ENCODE measurements around the gene MYH9. TPM values are rescaled to one million over a fixed set of nuclear protein-coding genes. Genes with fewer than 3 reads are reported as not detected.
"Not testable (repeated sequence)": the region's sequence is repeated elsewhere in the genome, so short reads cannot be mapped to it uniquely, and the experiment has no call there.

MYH9 gene
- total RNA-seq, 1 donor from 2014 or later, result 378 TPM

GRCh38 chr22:36259615-36260300, 128.0 kb downstream of the MYH9 start:
- no peak for TF ChIP-seq CTCF (IDR thresholded peaks at IDR 0.05; ENCODE audit: insufficient read depth, low read length, severe bottlenecking)
- no peaks in the 10 kb centered on the region for H3K36me3 ChIP-seq (ENCODE audit: control insufficient read depth, insufficient read depth, low read length)
- DNase-seq (ENCODE audit: low read depth), result no peak
- no peak overlapping the region for H3K4me3 ChIP-seq (ENCODE audit: low read depth, low read length)
- H3K27me3 ChIP-seq (ENCODE audit: control insufficient read depth, insufficient read depth, low read length), result no peaks in the 10 kb centered on the region
- FAIRE-seq, result no peak

GRCh38 chr22:36258701-36259614, 128.8 kb downstream of the MYH9 start:
- no peaks in the 10 kb centered on the region for H3K36me3 ChIP-seq (ENCODE audit: control insufficient read depth, insufficient read depth, low read length)
- DNase-seq (ENCODE audit: low read depth), result no peak
- TF ChIP-seq CTCF (IDR thresholded peaks at IDR 0.05; ENCODE audit: insufficient read depth, low read length, severe bottlenecking), result no peak
- H3K27me3 ChIP-seq (ENCODE audit: control insufficient read depth, insufficient read depth, low read length), result no peaks in the 10 kb centered on the region
- no peak for FAIRE-seq
- H3K4me3 ChIP-seq (ENCODE audit: low read depth, low read length), result no peak overlapping the region

GRCh38 chr22:36257948-36258670, 129.7 kb downstream of the MYH9 start:
- no peak for FAIRE-seq
- H3K27me3 ChIP-seq (ENCODE audit: control insufficient read depth, insufficient read depth, low read length), result no peaks in the 10 kb centered on the region
- H3K4me3 ChIP-seq (ENCODE audit: low read depth, low read length), result no peak overlapping the region
- no peak for TF ChIP-seq CTCF (IDR thresholded peaks at IDR 0.05; ENCODE audit: insufficient read depth, low read length, severe bottlenecking)
- H3K36me3 ChIP-seq (ENCODE audit: control insufficient read depth, insufficient read depth, low read length), result no peaks in the 10 kb centered on the region
- DNase-seq (ENCODE audit: low read depth), result no peak

GRCh38 chr22:36257308-36257707, 130.5 kb downstream of the MYH9 start:
- Histone ChIP-seq H3K27me3 (ENCODE audit: control insufficient read depth, insufficient read depth, low read length) (no peaks in the 10 kb centered on the region), H3K4me3 (ENCODE audit: low read depth, low read length) (no peak overlapping the region), H3K36me3 (ENCODE audit: control insufficient read depth, insufficient read depth, low read length) (no peaks in the 10 kb centered on the region)
- no peak for DNase-seq (ENCODE audit: low read depth)
- no peak for FAIRE-seq
- no peak for TF ChIP-seq CTCF (IDR thresholded peaks at IDR 0.05; ENCODE audit: insufficient read depth, low read length, severe bottlenecking)

- TF ChIP-seq CTCF (IDR thresholded peaks at IDR 0.05; ENCODE audit: insufficient read depth, low read length, severe bottlenecking), result no peak
- FAIRE-seq (no peak), DNase-seq (ENCODE audit: low read depth) (no peak)
- Histone ChIP-seq H3K36me3 (ENCODE audit: control insufficient read depth, insufficient read depth, low read length) (no peaks in the 10 kb centered on the region), H3K4me3 (ENCODE audit: low read depth, low read length) (no peak overlapping the region), H3K27me3 (ENCODE audit: control insufficient read depth, insufficient read depth, low read length) (no peaks in the 10 kb centered on the region)
These were observed 131.3 kb downstream of the MYH9 start for GRCh38 chr22:36256478-36256877.

GRCh38 chr22:36255572-36255971, 132.2 kb downstream of the MYH9 start:
- not testable (repeated sequence) for FAIRE-seq; H3K36me3 ChIP-seq (ENCODE audit: control insufficient read depth, insufficient read depth, low read length); H3K4me3 ChIP-seq (ENCODE audit: low read depth, low read length); H3K27me3 ChIP-seq (ENCODE audit: control insufficient read depth, insufficient read depth, low read length); DNase-seq (ENCODE audit: low read depth)

All from bronchial epithelial cell (primary cell).